Esophagus squamous epithelium (tissue), 5 donors: Measurements from ENCODE around the gene CD247. TPM values are rescaled to one million over a fixed set of nuclear protein-coding genes. Genes with fewer than 3 reads are reported as not detected.
A peak's percentile ranks its signal among the peaks of the same experiment; 100 is the strongest.

ENCODE experiments used
- DNase-seq: peaks from one replicate; lab custom pipeline; 2025; lab: John Stamatoyannopoulos, UW
- H3K27ac ChIP-seq, 4 donors: fragments of 200-600 bp; sonication (generic); one replicate each; pipeline ENCODE4 v1.5.1; 2016 to 2019; ENCODE audit warnings: mild to moderate bottlenecking in 1 of 4
- H3K27me3 ChIP-seq, 4 donors: fragments of 200-600 bp; sonication (generic); 1 replicate in 3 of 4; 2 replicates in 1 of 4; pipeline versions ENCODE4 v1.5.1 to v1.6.0; 2017 to 2021; ENCODE audit warnings: antibody characterized with exemption in 1 of 4
- H3K36me3 ChIP-seq, 3 donors: fragments of 200-600 bp; sonication (generic); one replicate each; pipeline ENCODE4 v1.5.1; 2016 to 2019
- H3K4me1 ChIP-seq, 3 donors: fragments of 200-600 bp; sonication (generic); one replicate each; pipeline ENCODE4 v1.5.1; 2017 to 2019
- H3K4me3 ChIP-seq, 4 donors: fragments of 200-600 bp; sonication (generic); 1 replicate in 3 of 4; 2 replicates in 1 of 4; pipeline ENCODE4 v1.5.1; 2016 to 2019; ENCODE audit warnings: mild to moderate bottlenecking in 2 of 4, moderate library complexity in 1 of 4
- H3K9me3 ChIP-seq, 3 donors: fragments of 200-600 bp; sonication (generic); one replicate each; pipeline ENCODE4 v1.5.1; 2016 to 2019
- POLR2A ChIP-seq, 4 donors: fragments of 450-650 bp; IDR thresholded peaks; one replicate each; pipeline ENCODE4 v1.6.1; 2017; ENCODE audit warnings: antibody characterized with exemption in 4 of 4, mild to moderate bottlenecking in 4 of 4, moderate library complexity in 3 of 4
- WGBS, 2 donors: methylation state at CpG; one replicate each; pipeline ENCODE4 v1.1.5; 2018; 5-methylcytosine and 5-hydroxymethylcytosine counted together
- intact Hi-C: fragments of 100-400 bp; cut with DNase I; formaldehyde crosslinking; loops from one replicate; pipeline ENCODE4 v1.15.0; 2022
- total RNA-seq, 4 donors: library from RNA; depleted of rRNA; stranded (reverse); fragments of >200 nt; gene quantifications; one replicate each; pipeline ENCODE4 v1.1.0, GENCODE V29; 2016
- TF ChIP-seq, protein P1 (sequence below), 6 experiments: fragments of 450-650 bp in 4 of 6; fragments of 200-600 bp in 2 of 6; sonication (generic) in 2 of 6; IDR thresholded peaks; one replicate each; pipeline ENCODE4 v1.5.1; 2016 to 2019; ENCODE audit warnings: antibody characterized with exemption in 6 of 6, mild to moderate bottlenecking in 4 of 6, moderate library complexity in 4 of 6
- donor health status: DM: yes; HTN: yes; CAD: no.

Gene CD247
- total RNA-seq, 4 donors from 2014 or later: 0.68 to 3.5 (median 3.1) TPM

DNA sequence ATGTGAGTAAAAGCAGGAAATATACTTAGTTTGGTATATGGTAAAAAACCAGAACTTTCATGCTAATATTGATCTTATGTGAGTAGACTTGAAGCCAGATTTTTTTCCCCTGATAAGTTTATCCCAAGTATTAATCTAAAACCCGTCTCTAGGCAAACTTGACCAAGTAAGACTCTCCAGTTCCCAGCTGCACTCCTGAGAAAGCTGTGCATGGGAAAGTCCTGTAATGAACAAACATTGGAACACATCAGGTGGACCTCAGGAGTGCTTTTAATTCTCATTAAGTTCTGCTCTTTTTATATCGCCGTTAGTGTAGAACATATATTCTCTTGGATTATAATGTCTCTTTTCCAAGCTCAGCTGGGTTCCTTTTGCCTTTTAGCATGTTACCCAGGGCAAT, 105.0 kb downstream of the CD247 start:
- intact Hi-C loops: no loop called here
- WGBS, 2 donors: 94 to 95% methylated on average over 3 of the region's 3 CpGs
- Histone ChIP-seq H3K9me3 (no peaks in the 10 kb centered on the region), H3K4me1 (no peaks in the 10 kb centered on the region), H3K36me3 (peaks cover 0 to 56% (median 8%) of the 10 kb centered on the region in 3 donors), H3K4me3 (no peak overlapping the region), H3K27ac (no peak overlapping the region), H3K27me3 (no peaks in the 10 kb centered on the region)
- TF ChIP-seq, protein P1, sequence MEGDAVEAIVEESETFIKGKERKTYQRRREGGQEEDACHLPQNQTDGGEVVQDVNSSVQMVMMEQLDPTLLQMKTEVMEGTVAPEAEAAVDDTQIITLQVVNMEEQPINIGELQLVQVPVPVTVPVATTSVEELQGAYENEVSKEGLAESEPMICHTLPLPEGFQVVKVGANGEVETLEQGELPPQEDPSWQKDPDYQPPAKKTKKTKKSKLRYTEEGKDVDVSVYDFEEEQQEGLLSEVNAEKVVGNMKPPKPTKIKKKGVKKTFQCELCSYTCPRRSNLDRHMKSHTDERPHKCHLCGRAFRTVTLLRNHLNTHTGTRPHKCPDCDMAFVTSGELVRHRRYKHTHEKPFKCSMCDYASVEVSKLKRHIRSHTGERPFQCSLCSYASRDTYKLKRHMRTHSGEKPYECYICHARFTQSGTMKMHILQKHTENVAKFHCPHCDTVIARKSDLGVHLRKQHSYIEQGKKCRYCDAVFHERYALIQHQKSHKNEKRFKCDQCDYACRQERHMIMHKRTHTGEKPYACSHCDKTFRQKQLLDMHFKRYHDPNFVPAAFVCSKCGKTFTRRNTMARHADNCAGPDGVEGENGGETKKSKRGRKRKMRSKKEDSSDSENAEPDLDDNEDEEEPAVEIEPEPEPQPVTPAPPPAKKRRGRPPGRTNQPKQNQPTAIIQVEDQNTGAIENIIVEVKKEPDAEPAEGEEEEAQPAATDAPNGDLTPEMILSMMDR (IDR thresholded peaks at IDR 0.05): no peak
- no peak for TF ChIP-seq POLR2A (IDR thresholded peaks at IDR 0.05)
- no peak for DNase-seq

DNA sequence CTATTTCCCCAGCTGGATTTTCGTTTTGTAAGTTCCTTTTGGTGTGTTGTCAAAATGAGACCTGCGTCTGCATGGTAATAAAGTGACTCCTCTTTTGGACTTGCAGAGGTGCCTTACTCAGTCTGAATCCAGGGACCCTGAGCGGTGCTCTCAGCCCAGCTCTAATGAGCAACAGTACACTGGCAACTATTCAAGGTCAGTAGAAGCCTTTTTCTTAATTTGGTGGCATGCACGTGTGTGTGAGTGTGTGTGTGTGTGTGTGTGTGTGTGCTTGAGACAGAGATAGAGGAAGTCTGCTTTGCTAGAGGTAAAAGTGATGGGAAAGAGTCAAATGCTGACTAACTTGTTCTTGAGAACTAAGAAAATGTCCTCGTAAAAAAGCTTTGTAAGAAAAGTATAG, 105.4 kb downstream of the CD247 start:
- Histone ChIP-seq H3K27ac (no peak overlapping the region), H3K27me3 (no peaks in the 10 kb centered on the region), H3K4me1 (no peaks in the 10 kb centered on the region), H3K4me3 (no peak overlapping the region), H3K36me3 (peaks cover 0 to 56% (median 8%) of the 10 kb centered on the region in 3 donors), H3K9me3 (no peaks in the 10 kb centered on the region)
- DNase-seq: no peak
- WGBS, 2 donors: 69 to 75% methylated on average over 5 of the region's 5 CpGs
- intact Hi-C loops: no loop called here
- no peak for TF ChIP-seq POLR2A (IDR thresholded peaks at IDR 0.05)
- TF ChIP-seq, protein P1 (IDR thresholded peaks at IDR 0.05): no peak

DNA sequence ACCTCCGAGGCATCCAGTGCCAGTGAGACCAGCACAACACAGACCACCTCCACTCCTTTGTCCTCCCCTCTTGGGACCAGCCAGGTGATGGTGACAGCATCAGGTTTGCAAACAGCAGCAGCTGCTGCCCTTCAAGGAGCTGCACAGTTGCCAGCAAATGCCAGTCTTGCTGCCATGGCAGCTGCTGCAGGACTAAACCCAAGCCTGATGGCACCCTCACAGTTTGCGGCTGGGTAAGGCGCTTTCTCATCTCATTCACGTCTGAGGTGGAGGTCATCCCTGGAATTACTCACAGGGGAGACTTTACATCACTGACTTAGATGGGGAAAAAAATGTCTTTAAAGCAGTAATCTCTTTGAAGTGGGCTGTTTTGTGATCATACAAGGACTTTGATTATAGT, 106.3 kb downstream of the CD247 start:
- Histone ChIP-seq H3K36me3 (peaks cover 0 to 56% (median 8%) of the 10 kb centered on the region in 3 donors), H3K4me3 (no peak overlapping the region), H3K9me3 (no peaks in the 10 kb centered on the region), H3K27ac (no peak overlapping the region), H3K27me3 (no peaks in the 10 kb centered on the region), H3K4me1 (no peaks in the 10 kb centered on the region)
- WGBS, 2 donors: 72 to 90% methylated on average over 2 to 4 of the region's 4 CpGs
- intact Hi-C loops: no loop called here
- no peak for TF ChIP-seq POLR2A (IDR thresholded peaks at IDR 0.05)
- TF ChIP-seq, protein P1 (IDR thresholded peaks at IDR 0.05): no peak
- DNase-seq: no peak

DNA sequence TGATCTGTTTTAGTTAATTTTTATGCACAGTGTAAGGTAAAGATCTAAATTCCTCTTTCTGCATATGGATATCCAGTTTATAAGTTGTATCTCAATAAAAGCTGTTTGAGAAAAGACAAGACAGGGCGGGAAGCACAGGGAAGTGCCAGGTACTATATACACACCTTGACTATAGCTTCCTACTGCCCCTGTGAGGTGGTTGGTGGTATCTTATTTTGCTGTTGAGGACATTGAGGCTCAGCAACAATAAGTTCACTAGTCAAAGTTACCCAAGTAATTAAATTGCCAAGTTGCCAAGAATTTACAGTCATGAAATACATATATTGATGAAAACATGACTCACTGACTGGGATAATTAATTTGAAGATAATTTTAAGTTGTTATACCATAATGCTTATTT, 109.1 kb downstream of the CD247 start:
- Histone ChIP-seq H3K27ac (no peak overlapping the region), H3K4me1 (no peaks in the 10 kb centered on the region), H3K27me3 (no peaks in the 10 kb centered on the region), H3K9me3 (no peaks in the 10 kb centered on the region), H3K4me3 (no peak overlapping the region), H3K36me3 (peaks cover 0 to 52% (median 8%) of the 10 kb centered on the region in 3 donors)
- no peak for TF ChIP-seq POLR2A (IDR thresholded peaks at IDR 0.05)
- TF ChIP-seq, protein P1 (IDR thresholded peaks at IDR 0.05): peak in 2 of 6 experiments; percentile 16 to 31
- DNase-seq: no peak
- 73 to 88% methylated on average over 1 of the region's 1 CpG for WGBS, 2 donors
- intact Hi-C loops: no loop called here

DNA sequence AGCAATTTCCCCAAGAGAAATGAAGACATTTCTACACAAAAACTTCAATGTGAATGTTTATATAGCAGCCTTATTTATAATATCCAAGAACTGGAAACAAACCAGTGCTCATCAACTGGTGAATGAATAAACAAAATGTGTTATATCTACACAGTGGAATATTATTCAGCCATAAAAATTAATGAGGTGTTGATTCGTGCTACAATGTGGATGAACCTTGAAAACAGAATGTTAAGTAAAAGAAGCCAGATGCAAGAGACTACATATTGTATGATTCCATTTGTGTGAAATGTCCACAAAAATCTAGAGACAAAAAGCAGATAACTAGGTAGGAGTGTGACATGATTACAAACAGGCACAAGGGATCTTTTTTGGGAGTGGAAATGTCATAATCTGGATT, 110.0 kb downstream of the CD247 start:
- H3K27ac ChIP-seq: no peak overlapping the region
- intact Hi-C loops: no loop called here
- no peaks in the 10 kb centered on the region for H3K4me1 ChIP-seq
- 78 to 90% methylated on average over 1 of the region's 1 CpG for WGBS, 2 donors
- H3K4me3 ChIP-seq: no peak overlapping the region
- H3K27me3 ChIP-seq: no peaks in the 10 kb centered on the region
- no peak for DNase-seq
- H3K36me3 ChIP-seq: peaks cover 0 to 45% (median 8%) of the 10 kb centered on the region in 3 donors
- TF ChIP-seq POLR2A (IDR thresholded peaks at IDR 0.05): no peak
- TF ChIP-seq, protein P1 (IDR thresholded peaks at IDR 0.05): no peak
- no peaks in the 10 kb centered on the region for H3K9me3 ChIP-seq
